HCT116 (cell line): ENCODE results near the gene TMPRSS3. TPM values are rescaled to one million over a fixed set of nuclear protein-coding genes. Genes with fewer than 3 reads are reported as not detected.

Experiments used
- ATAC-seq: fragments of 200-7000 bp; cut with Tn5 transposase; 2 replicates; pipeline ENCODE4 v1.9.1; 2020; ENCODE audit warnings: mild to moderate bottlenecking, moderate library complexity
- BruUV-seq: library from RNA; stranded (reverse); fragments of 400-500 nt; replicated peaks from 2 replicates; lab custom pipeline; 2021; lab: Mats Ljungman, UMichigan
- CTCF ChIA-PET: fragments of 300-600 bp; sonication (Branson Sonifier 250); formaldehyde crosslinking; loops from one replicate; lab custom pipeline; 2021; ENCODE audit warnings: antibody characterized with exemption; lab: Charles Lee
- POLR2A ChIA-PET: fragments of 300-600, 350-600 bp; sonication (Branson Sonifier 250); formaldehyde crosslinking; loops from one replicate; lab custom pipeline; 2021; ENCODE audit warnings: antibody characterized with exemption; lab: Charles Lee
- RAD21 ChIA-PET, 2 experiments: fragments of 300-600 bp; sonication (Branson Sonifier 250); formaldehyde crosslinking; loops; one replicate each; lab custom pipeline; 2023; ENCODE audit warnings: low total read pairs in 2 of 2; ENCODE audit not compliant: uncharacterized antibody in 2 of 2, unreplicated experiment in 2 of 2, low non-redundant PET in 1 of 2; lab: Charles Lee
- DNase-seq: peaks from one replicate; pipeline ENCODE4 v3.0.0-alpha.2; 2010; ENCODE audit warnings: low read depth, low spot score
- H2AFZ ChIP-seq: fragments of 200-600 bp; shearing (Covaris generic), sonication (generic); 2 replicates; pipeline ENCODE4 v1.6.1; 2017; ENCODE audit warnings: low read depth, mixed run types, mixed read lengths, antibody characterized with exemption, low read length; ENCODE audit not compliant: poor library complexity, severe bottlenecking
- H3K27ac ChIP-seq: 2 replicates; pipeline ENCODE4 v1.5.1; 2012; ENCODE audit warnings: low read depth, low read length
- H3K27me3 ChIP-seq: fragments of 200-600 bp; sonication (generic); 2 replicates; pipeline ENCODE4 v1.6.1; 2016; ENCODE audit warnings: mixed run types, low read length, mixed read lengths; ENCODE audit not compliant: insufficient read depth
- H3K36me3 ChIP-seq, 2 experiments: fragments of 200-500 bp in 1 of 2; fragments of 200-600 bp in 1 of 2; sonication (Bioruptor generic) in 1 of 2; sonication (generic) in 1 of 2; 2 replicates each; pipeline versions ENCODE4 v1.5.1 to v1.6.1; 2014 to 2016; ENCODE audit warnings: low read length in 2 of 2, inconsistent platforms in 1 of 2, mixed read lengths in 1 of 2, mixed run types in 1 of 2; ENCODE audit not compliant: insufficient read depth in 2 of 2, control insufficient read depth in 1 of 2
- H3K4me1 ChIP-seq, 2 experiments: fragments of 200-600 bp in 1 of 2; sonication (generic) in 1 of 2; 2 replicates each; pipeline versions ENCODE4 v1.5.1 to v1.6.1; 2012 to 2017; ENCODE audit warnings: low read length in 2 of 2, inconsistent platforms in 1 of 2, mild to moderate bottlenecking in 1 of 2, mixed read lengths in 1 of 2, mixed run types in 1 of 2, moderate library complexity in 1 of 2; ENCODE audit not compliant: insufficient read depth in 2 of 2, control insufficient read depth in 1 of 2
- H3K4me2 ChIP-seq: fragments of 200-600 bp; sonication (generic); 2 replicates; pipeline ENCODE4 v1.6.1; 2017; ENCODE audit warnings: mixed run types, low read length, mixed read lengths
- H3K4me3 ChIP-seq, 2 experiments: fragments of 200-600 bp in 1 of 2; sonication (generic) in 1 of 2; replicated peaks in 1 of 2; 2 replicates each; pipeline ENCODE4 v1.5.1; 2011 to 2016; ENCODE audit warnings: low read length in 2 of 2, control low read depth in 1 of 2, low read depth in 1 of 2, mild to moderate bottlenecking in 1 of 2, mixed read lengths in 1 of 2, mixed run types in 1 of 2
- H3K79me2 ChIP-seq: fragments of 200-600 bp; sonication (generic); 2 replicates; pipeline ENCODE4 v1.6.1; 2017; ENCODE audit warnings: mild to moderate bottlenecking, mixed run types, low read length, moderate library complexity, mixed read lengths; ENCODE audit not compliant: insufficient read depth
- H3K9ac ChIP-seq: fragments of 200-600 bp; sonication (generic); 2 replicates; pipeline ENCODE4 v1.6.1; 2016; ENCODE audit warnings: low read length, mixed read lengths
- H3K9me2 ChIP-seq: fragments of 200-600 bp; sonication (generic), shearing (Covaris generic); 2 replicates; pipeline ENCODE4 v1.6.1; 2017; ENCODE audit warnings: mixed run types, mild to moderate bottlenecking, moderate library complexity; ENCODE audit not compliant: insufficient read depth
- H3K9me3 ChIP-seq, 2 experiments: fragments of 200-500 bp in 1 of 2; fragments of 200-600 bp in 1 of 2; sonication (Bioruptor generic) in 1 of 2; sonication (generic) in 1 of 2; 2 replicates each; pipeline ENCODE4 v1.6.1; 2014 to 2017; ENCODE audit warnings: low read length in 2 of 2, mixed read lengths in 2 of 2, inconsistent platforms in 1 of 2, low read depth in 1 of 2, mild to moderate bottlenecking in 1 of 2, mixed run types in 1 of 2, moderate library complexity in 1 of 2; ENCODE audit not compliant: control insufficient read depth in 1 of 2, insufficient read depth in 1 of 2
- H4K20me1 ChIP-seq: fragments of 200-600 bp; sonication (generic), shearing (Covaris generic); 2 replicates; pipeline ENCODE4 v1.6.1; 2017; ENCODE audit warnings: mixed run types, mild to moderate bottlenecking, moderate library complexity; ENCODE audit not compliant: insufficient read depth
- CBX3 ChIP-seq: IDR thresholded peaks from 2 replicates; pipeline ENCODE4 v1.6.1; 2012; ENCODE audit warnings: low read depth
- EGR1 ChIP-seq: IDR thresholded peaks from 2 replicates; pipeline ENCODE4 v1.6.1; 2012; ENCODE audit warnings: low read depth
- ELF1 ChIP-seq: IDR thresholded peaks from 2 replicates; pipeline ENCODE4 v1.6.1; 2012; ENCODE audit warnings: low read depth, borderline replicate concordance
- FOSL1 ChIP-seq: IDR thresholded peaks from 2 replicates; pipeline ENCODE4 v1.6.1; 2012; ENCODE audit warnings: low read depth
- JUND ChIP-seq: IDR thresholded peaks from 2 replicates; pipeline ENCODE4 v1.6.1; 2012
- POLR2AphosphoS5 ChIP-seq: IDR thresholded peaks from 2 replicates; pipeline ENCODE4 v1.6.1; 2011; ENCODE audit warnings: mild to moderate bottlenecking, low read depth, low read length, moderate library complexity
- RAD21 ChIP-seq: IDR thresholded peaks from 2 replicates; pipeline ENCODE4 v1.6.1; 2012; ENCODE audit warnings: low read depth, mild to moderate bottlenecking
- TCF7L2 ChIP-seq: IDR thresholded peaks from 2 replicates; pipeline ENCODE4 v1.7.0; 2011; ENCODE audit warnings: borderline replicate concordance, inconsistent platforms; ENCODE audit not compliant: insufficient read depth, insufficient read length; ENCODE audit errors: extremely low read depth
- ZFX ChIP-seq: fragments of 450-650 bp; IDR thresholded peaks from 2 replicates; pipeline ENCODE4 v1.6.1; 2017
- intact Hi-C: fragments of 100-400 bp; cut with micrococcal nuclease; formaldehyde crosslinking; loops from 2 replicates; pipeline ENCODE4 v1.10.0; 2022
- total RNA-seq: library from RNA; stranded (reverse); gene quantifications from one replicate; pipeline ENCODE4 v1.2.1, GENCODE V29; 2021; ENCODE audit not compliant: unreplicated experiment
- TF ChIP-seq, protein P1 (sequence below): IDR thresholded peaks from 2 replicates; pipeline ENCODE4 v1.6.1; 2011; ENCODE audit warnings: mild to moderate bottlenecking, low read length, moderate library complexity; ENCODE audit not compliant: insufficient replicate concordance; ENCODE audit errors: extremely low read depth

Gene TMPRSS3
- total RNA-seq, 1 experiment from 2014 or later = not detected

DNA sequence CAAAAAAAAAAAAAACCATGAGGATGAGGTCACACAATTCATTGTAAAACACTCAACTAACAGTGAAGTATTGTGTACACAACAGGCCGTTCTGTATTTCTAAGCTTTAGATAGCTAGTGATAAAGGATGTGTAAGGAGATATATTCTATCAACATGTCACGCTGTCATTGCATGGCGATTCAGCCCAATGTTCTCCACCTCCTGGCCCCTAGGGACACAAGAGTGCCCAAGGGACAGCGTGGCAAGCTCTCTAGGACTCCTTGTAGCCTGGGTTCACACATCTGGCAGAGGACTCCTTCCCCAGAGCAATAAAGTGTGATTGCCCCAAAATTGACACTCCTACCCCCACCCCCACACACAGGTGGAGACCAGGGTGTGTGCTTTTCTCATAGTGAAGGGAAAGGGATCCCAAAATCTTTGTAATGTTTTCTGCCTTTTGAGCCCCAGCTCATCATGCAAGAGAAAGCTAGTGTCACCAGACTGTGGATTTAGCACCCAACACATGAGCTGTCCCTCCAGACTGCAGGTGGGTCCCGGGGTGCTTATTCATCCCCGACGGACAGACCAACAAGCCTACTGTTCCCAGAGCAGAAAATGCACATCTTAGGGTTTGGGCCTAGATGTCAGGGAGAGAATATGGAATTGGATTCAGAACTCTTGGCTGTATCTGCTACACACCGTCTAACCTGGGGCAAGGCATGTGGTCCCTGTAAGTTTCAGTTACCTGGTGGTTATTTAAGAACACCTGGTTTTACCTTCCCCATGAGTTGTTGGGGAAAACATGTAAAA, 11.5 kb downstream of the TMPRSS3 start:
- H3K4me2 ChIP-seq = no peak overlapping the region
- ChIA-PET RAD21 (no interaction called here), CTCF (no interaction called here), POLR2A (no interaction called here)
- peaks cover 4 to 5% of the 10 kb centered on the region in 2 experiments; a peak in 2 of 4 replicates for H3K9me3 ChIP-seq
- H3K27me3 ChIP-seq = no peaks in the 10 kb centered on the region
- peaks cover 0 to 3% of the 10 kb centered on the region in 2 experiments; a peak in 1 of 4 replicates for H3K4me1 ChIP-seq
- no peak overlapping the region for H2AFZ ChIP-seq
- ATAC-seq (no peak), DNase-seq (no peak)
- no peak overlapping the region for H3K4me3 ChIP-seq
- no peak overlapping the region for H3K27ac ChIP-seq
- no peaks in the 10 kb centered on the region for H3K79me2 ChIP-seq
- no peaks in the 10 kb centered on the region for H3K9me2 ChIP-seq
- BruUV-seq = no TSS peak
- TF ChIP-seq JUND = no peak
- no peak for TF ChIP-seq RAD21
- TF ChIP-seq POLR2AphosphoS5 = no peak
- no peak for TF ChIP-seq EGR1
- no peak for TF ChIP-seq CBX3
- TF ChIP-seq, protein P1, sequence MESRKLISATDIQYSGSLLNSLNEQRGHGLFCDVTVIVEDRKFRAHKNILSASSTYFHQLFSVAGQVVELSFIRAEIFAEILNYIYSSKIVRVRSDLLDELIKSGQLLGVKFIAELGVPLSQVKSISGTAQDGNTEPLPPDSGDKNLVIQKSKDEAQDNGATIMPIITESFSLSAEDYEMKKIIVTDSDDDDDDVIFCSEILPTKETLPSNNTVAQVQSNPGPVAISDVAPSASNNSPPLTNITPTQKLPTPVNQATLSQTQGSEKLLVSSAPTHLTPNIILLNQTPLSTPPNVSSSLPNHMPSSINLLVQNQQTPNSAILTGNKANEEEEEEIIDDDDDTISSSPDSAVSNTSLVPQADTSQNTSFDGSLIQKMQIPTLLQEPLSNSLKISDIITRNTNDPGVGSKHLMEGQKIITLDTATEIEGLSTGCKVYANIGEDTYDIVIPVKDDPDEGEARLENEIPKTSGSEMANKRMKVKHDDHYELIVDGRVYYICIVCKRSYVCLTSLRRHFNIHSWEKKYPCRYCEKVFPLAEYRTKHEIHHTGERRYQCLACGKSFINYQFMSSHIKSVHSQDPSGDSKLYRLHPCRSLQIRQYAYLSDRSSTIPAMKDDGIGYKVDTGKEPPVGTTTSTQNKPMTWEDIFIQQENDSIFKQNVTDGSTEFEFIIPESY = no peak
- TF ChIP-seq FOSL1 = no peak
- no peak for TF ChIP-seq ZFX
- no peak for TF ChIP-seq ELF1
- TF ChIP-seq TCF7L2 = no peak
- intact Hi-C loops = loop anchor here (10.0 kb wide), 1 partner anchor 150 kb away; no protein-coding TSS in a partner anchor
- no peak overlapping the region for H3K9ac ChIP-seq
- no peaks in the 10 kb centered on the region for H3K36me3 ChIP-seq
- no peaks in the 10 kb centered on the region for H4K20me1 ChIP-seq
